ENCODE measurements around the gene PRRX2. TPM values are rescaled to one million over a fixed set of nuclear protein-coding genes. Genes with fewer than 3 reads are reported as not detected.

Gene PRRX2
- total and polyA plus RNA-seq, 9 of the 15 experiments (the other 6 are each of a cell fraction or from before 2014, with no cell fraction given): 0.21 TPM; not detected in 8

DNA sequence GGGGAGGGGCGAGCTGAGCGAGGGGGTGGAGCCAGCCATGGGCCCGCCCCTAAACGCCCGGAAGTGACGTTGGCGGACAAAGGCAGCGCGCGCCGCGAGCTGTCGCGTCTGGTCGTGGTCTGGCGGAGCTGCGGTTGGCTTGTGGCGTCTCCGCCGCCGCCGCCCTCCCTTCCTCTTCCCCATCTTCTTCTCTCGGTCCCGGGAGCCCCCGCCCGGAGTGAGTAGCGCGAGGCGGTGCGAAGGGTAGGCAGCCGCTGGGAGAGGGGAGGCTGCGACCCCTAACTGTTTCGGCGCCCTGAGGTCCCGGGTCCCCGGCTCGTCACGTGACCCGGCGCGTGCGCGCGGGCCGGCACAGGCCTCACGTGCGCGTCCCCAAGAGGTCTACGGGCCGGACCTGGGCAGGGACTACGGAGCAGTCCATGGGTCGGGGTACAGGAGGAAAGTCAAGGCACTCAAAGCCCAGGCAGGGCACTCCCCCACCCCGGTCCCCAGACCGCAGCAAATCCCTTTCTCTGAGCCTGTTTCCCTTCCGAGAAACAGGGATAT lies 39.3 kb upstream of the PRRX2 start, which contains the start of gene NTMT1:
Gene NTMT1, plus strand, starts transcription at position 85 of the 546 bp plus-strand sequence. CDS start 6,541 bp downstream, outside the sequence.
- peak within 1 kb of the TSS; percentile 87 for H3K27ac ChIP-seq (ENCODE audit: extremely low read depth, low read depth, low read length)
- ATAC-seq: peak; percentile 83
- FAIRE-seq: peak; percentile 75
- ChIA-PET POLR2A (interaction anchor here (1.2 to 2.8 kb wide), 3 partner anchors 11 to 618 kb away, joined by 4 to 18 read pairs (median 11); no protein-coding TSS in a partner anchor), CTCF (ENCODE audit: low intra/inter-chr PET ratio) (interaction anchor here (0.6 kb wide), 1 partner anchor 448 kb away, joined by 3 read pairs; no protein-coding TSS in a partner anchor)
- no peaks in the 10 kb centered on the region for H3K9me3 ChIP-seq (replicated peaks; ENCODE audit: control insufficient read depth, insufficient read depth, low read depth, low read length)
- peak within 1 kb of the TSS; percentile 82 for H2AFZ ChIP-seq (ENCODE audit: low read depth, low read length)
- H3K4me1 ChIP-seq (replicated peaks in 1 of 2; ENCODE audit: control insufficient read depth in 2 of 2, insufficient read depth in 2 of 2, low read length in 2 of 2): peaks cover 36 to 50% of the 10 kb centered on the region in 2 experiments
- H3K4me3 ChIP-seq: peak within 1 kb of the TSS; percentile 67
- BruUV-seq (replicated peaks): TSS peak; percentile 52
- peaks cover 52% of the 10 kb centered on the region for H3K79me2 ChIP-seq (ENCODE audit: control insufficient read depth, insufficient read depth, low read length)
- peak within 1 kb of the TSS; percentile 94 for H3K4me2 ChIP-seq (ENCODE audit: insufficient read depth, low read length)
- peak within 1 kb of the TSS; percentile 87 to 94 for H3K9ac ChIP-seq (ENCODE audit: insufficient read depth in 1 of 2, low read depth in 2 of 2, low read length in 2 of 2)
- in situ Hi-C loops (cut with MboI): no loop called here
- no peaks in the 10 kb centered on the region for H3K9me1 ChIP-seq (ENCODE audit: control insufficient read depth, insufficient read depth, low read length)
- peak; percentile 89 to 93 (median 92) for DNase-seq (ENCODE audit: extremely low read depth in 1 of 4, low spot score in 3 of 4)
- intact Hi-C loops (cut with micrococcal nuclease): no loop called here
- no peaks in the 10 kb centered on the region for H3K27me3 ChIP-seq (ENCODE audit: control insufficient read depth in 2 of 2, insufficient read depth in 2 of 2, low read length in 2 of 2)
- under 1% methylated on average over 37 of the region's 55 CpGs for WGBS (ENCODE audit: insufficient coverage, low coverage, missing lambda C conversion rate)
- H3K36me3 ChIP-seq (ENCODE audit: control insufficient read depth, insufficient read depth, low read length): peaks cover 39% of the 10 kb centered on the region
- peaks cover 43% of the 10 kb centered on the region for H4K20me1 ChIP-seq (replicated peaks; ENCODE audit: control insufficient read depth, insufficient read depth, low read length)
- no peak for TF ChIP-seq SMARCE1 (IDR thresholded peaks at IDR 0.05)
- TF ChIP-seq RHOXF2B (CRISPR knock-in tag; conservative IDR thresholded peaks at IDR 0.05): no peak
- TF ChIP-seq NRF1 (conservative IDR thresholded peaks at IDR 0.05 in 1 of 2, IDR thresholded peaks at IDR 0.05 in 1 of 2): peak; percentile 91 to 92
- TF ChIP-seq, protein P1, sequence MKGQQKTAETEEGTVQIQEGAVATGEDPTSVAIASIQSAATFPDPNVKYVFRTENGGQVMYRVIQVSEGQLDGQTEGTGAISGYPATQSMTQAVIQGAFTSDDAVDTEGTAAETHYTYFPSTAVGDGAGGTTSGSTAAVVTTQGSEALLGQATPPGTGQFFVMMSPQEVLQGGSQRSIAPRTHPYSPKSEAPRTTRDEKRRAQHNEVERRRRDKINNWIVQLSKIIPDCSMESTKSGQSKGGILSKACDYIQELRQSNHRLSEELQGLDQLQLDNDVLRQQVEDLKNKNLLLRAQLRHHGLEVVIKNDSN (CRISPR knock-in tag; IDR thresholded peaks at IDR 0.05): peak; percentile 99
- TF ChIP-seq L3MBTL2 (IDR thresholded peaks at IDR 0.05): peak; percentile 83
- TF ChIP-seq, protein P2, sequence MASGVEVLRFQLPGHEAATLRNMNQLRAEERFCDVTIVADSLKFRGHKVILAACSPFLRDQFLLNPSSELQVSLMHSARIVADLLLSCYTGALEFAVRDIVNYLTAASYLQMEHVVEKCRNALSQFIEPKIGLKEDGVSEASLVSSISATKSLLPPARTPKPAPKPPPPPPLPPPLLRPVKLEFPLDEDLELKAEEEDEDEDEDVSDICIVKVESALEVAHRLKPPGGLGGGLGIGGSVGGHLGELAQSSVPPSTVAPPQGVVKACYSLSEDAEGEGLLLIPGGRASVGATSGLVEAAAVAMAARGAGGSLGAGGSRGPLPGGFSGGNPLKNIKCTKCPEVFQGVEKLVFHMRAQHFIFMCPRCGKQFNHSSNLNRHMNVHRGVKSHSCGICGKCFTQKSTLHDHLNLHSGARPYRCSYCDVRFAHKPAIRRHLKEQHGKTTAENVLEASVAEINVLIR (CRISPR knock-in tag; IDR thresholded peaks at IDR 0.05): peak; percentile 85
- TF ChIP-seq HNRNPL (IDR thresholded peaks at IDR 0.05; ENCODE audit: low read depth, low read length): no peak
- TF ChIP-seq, protein P3, sequence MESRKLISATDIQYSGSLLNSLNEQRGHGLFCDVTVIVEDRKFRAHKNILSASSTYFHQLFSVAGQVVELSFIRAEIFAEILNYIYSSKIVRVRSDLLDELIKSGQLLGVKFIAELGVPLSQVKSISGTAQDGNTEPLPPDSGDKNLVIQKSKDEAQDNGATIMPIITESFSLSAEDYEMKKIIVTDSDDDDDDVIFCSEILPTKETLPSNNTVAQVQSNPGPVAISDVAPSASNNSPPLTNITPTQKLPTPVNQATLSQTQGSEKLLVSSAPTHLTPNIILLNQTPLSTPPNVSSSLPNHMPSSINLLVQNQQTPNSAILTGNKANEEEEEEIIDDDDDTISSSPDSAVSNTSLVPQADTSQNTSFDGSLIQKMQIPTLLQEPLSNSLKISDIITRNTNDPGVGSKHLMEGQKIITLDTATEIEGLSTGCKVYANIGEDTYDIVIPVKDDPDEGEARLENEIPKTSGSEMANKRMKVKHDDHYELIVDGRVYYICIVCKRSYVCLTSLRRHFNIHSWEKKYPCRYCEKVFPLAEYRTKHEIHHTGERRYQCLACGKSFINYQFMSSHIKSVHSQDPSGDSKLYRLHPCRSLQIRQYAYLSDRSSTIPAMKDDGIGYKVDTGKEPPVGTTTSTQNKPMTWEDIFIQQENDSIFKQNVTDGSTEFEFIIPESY (CRISPR knock-in tag; IDR thresholded peaks at IDR 0.05): peak; percentile 50
- peak in 1 of 2 experiments; percentile 80; a peak in 3 of 4 replicates for TF ChIP-seq MAZ (CRISPR knock-in tag; conservative IDR thresholded peaks at IDR 0.05 in 1 of 2, IDR thresholded peaks at IDR 0.05 in 1 of 2)
- TF ChIP-seq FUS (optimal IDR thresholded peaks at IDR 0.05; ENCODE audit: low read depth, low read length): peak; percentile 64
- peak; percentile 35; the same call in 1 of the 2 replicates for TF ChIP-seq SOX6 (IDR thresholded peaks at IDR 0.05)
- TF ChIP-seq, protein P4, sequence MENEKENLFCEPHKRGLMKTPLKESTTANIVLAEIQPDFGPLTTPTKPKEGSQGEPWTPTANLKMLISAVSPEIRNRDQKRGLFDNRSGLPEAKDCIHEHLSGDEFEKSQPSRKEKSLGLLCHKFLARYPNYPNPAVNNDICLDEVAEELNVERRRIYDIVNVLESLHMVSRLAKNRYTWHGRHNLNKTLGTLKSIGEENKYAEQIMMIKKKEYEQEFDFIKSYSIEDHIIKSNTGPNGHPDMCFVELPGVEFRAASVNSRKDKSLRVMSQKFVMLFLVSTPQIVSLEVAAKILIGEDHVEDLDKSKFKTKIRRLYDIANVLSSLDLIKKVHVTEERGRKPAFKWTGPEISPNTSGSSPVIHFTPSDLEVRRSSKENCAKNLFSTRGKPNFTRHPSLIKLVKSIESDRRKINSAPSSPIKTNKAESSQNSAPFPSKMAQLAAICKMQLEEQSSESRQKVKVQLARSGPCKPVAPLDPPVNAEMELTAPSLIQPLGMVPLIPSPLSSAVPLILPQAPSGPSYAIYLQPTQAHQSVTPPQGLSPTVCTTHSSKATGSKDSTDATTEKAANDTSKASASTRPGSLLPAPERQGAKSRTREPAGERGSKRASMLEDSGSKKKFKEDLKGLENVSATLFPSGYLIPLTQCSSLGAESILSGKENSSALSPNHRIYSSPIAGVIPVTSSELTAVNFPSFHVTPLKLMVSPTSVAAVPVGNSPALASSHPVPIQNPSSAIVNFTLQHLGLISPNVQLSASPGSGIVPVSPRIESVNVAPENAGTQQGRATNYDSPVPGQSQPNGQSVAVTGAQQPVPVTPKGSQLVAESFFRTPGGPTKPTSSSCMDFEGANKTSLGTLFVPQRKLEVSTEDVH (IDR thresholded peaks at IDR 0.05; ENCODE audit: low read depth, partially characterized antibody): peak; percentile 81
- TF ChIP-seq ZNF830 (CRISPR knock-in tag; IDR thresholded peaks at IDR 0.05): peak; percentile 88
- TF ChIP-seq CCNT2 (IDR thresholded peaks at IDR 0.05; ENCODE audit: borderline replicate concordance, extremely low read depth, insufficient read length, low read depth, low read length): peak; percentile 44

Data from K562 (cell line).